ENCODE data around the gene GRAP. TPM values are rescaled to one million over a fixed set of nuclear protein-coding genes. Genes with fewer than 3 reads are reported as not detected.
"Not testable (repeated sequence)": the region's sequence is repeated elsewhere in the genome, so short reads cannot be mapped to it uniquely, and the experiment has no call there.

GRAP gene
- 10 to 100 TPM in 2 of 3 donors, 1 to 10 TPM in 1; 5.2 to 19.0 (median 18.3) TPM for polyA plus RNA-seq

DNA sequence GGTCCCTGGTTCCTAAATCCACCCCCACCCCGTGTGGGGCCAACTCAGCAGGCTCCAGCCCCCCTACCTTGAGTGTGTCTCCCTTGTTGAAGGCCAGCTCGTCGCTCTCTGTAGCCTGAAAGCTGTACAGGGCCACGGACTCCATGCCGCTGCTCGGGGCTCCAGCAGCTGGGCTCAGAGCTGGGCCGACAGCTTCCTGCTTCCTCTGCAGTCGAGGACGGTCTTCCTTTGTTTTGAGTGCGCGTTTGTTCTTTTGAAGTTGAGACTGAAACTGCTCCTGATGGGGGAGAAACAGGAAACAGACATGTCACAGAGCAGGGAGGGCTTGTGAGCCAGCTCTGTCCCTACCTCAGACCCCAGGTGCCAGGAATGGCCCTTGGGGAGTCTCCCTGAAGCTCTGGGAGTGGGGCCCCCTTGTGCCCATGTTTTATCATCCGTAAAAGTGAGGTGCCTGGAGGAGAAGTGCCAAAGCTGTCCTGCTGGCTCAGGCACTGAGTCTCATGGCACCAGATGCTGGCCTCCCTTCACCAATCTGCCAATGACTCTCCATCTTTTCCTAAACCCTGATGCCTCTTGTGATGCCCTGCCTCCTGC lies at the start of gene GRAP:
Gene GRAP (minus strand): TSS at position 176 of the 594 bp plus-strand sequence. CDS start 31 bp downstream, at position 145.
- not testable (repeated sequence) for H3K4me1 Mint-ChIP-seq; H3K27ac Mint-ChIP-seq; DNase-seq; H3K36me3 Mint-ChIP-seq; H3K4me3 Mint-ChIP-seq; H3K27me3 Mint-ChIP-seq (ENCODE audit: low read depth in 3 of 3); H3K9me3 Mint-ChIP-seq

DNA sequence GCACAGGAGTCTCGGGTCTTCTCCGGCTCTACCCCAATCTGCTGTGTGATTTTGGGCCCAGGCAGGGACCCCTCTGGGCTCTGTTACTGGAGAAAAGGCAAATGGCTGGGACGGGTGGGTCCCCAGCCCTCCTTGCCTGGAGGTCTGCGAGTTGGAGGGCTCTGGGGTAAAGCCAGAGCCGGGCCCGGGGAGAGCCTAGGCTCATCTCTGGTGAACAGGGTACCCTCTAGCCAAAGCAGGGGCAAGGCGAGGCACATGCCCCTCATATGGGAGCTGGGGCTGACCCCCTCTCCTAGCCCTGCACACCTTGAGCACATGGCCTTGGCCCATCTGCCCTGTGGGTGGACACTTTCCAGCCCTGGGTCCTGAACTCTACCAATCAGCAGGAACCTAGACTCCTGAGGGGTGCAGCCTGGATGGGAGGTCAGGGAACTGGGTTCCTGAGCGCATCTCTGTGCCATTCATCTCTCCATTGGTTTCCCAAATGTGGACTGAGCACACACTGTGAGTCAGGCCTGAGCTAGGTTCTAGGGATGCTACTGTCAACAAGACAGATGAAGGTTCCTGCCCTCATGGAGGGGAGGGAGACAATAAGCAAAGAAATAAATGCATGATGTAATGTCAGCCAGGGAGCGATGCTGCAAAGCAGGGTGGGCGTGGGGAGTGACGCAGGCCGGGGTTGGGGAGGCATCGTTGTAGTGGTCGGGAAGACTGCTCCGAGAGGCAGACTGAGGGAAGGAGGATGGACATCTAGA lies 47.1 kb upstream of the GRAP start:
- H3K36me3 Mint-ChIP-seq; H3K27me3 Mint-ChIP-seq (ENCODE audit: low read depth in 3 of 3); DNase-seq; H3K4me1 Mint-ChIP-seq; H3K9me3 Mint-ChIP-seq; H3K4me3 Mint-ChIP-seq; H3K27ac Mint-ChIP-seq: not testable (repeated sequence)

DNA sequence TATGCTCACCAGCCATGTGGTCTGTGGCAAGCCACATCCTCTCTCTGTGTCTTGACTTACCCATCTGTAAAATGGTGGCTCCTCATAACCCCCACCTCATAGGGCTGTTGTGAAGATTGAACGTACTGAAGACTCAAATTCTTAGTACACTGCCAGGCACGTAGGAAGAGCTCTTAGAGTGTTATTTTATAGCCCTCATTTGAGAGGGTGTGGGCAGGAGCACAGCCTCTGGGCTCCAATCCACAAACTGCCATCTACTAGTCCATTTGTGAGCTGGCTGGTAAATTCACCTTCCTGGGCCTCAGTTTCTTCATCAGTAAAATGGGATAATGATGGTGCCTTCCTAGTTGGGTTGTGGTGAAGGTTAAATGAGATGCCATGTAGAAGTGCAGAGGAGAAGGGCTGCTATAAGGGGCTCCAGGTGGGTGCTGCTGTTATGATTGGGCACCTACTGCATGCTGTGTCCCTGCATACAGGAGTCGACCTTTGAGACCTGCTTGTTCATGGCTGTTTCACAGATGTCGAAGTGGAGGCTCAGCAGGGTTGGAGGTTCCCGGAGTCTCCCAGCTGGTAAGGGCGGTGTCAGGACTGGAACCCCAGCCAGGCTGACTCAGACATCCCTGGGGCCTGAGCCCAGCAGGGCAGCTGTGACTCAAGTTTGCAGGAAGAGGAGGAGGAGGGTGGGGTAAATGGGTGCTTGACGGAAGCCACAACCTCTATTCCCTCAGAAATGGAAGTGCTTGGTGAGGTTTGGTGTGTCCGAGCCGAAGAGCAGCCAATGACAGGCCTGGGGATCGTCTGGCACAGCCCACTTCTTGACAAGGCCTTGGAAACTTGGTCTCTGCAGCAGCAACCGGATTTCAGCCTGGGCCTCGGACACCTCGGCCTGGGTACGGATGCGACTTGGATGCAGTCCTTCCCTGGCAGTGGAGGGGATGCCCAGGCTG lies 46.3 kb upstream of the GRAP start:
- H3K27me3 Mint-ChIP-seq (ENCODE audit: low read depth in 3 of 3); H3K4me1 Mint-ChIP-seq; H3K4me3 Mint-ChIP-seq; H3K9me3 Mint-ChIP-seq; H3K36me3 Mint-ChIP-seq; DNase-seq; H3K27ac Mint-ChIP-seq: not testable (repeated sequence)

DNA sequence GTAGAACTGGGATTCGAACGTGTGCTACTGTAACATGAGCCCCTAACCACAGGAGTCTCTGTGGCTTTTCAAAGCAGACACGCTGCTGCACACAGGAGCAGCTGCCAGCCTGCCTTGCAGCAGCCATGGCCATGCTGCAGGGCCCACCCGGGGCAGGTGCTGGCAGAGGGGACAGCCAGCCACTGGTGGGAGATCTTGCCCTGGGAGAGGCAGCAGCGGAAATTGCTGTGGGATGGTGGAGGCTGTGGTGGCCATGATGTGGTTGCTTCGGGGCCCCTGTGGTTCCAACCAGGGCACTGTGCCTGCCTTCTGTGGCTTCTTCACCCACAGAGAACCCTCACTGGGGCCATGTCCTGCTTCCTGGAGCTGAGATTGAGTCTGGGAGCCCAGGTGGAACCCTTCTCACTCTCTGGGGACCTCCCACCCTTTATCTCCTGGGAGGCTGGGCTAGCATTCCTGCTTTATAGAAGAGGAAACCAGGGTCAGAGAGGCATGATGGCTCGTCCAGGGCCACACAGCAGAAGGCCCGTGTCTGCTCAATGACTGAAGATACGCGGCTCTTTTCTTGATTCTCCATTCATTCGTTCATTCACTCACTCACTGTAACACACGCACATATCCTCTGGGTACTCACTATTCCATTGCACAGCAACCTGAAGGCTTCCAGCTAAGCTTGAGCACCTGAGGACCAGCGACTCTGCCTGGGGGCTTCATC lies 43.5 kb upstream of the GRAP start:
- not testable (repeated sequence) for H3K9me3 Mint-ChIP-seq; H3K4me3 Mint-ChIP-seq; H3K4me1 Mint-ChIP-seq; DNase-seq; H3K36me3 Mint-ChIP-seq; H3K27ac Mint-ChIP-seq; H3K27me3 Mint-ChIP-seq (ENCODE audit: low read depth in 3 of 3)

DNA sequence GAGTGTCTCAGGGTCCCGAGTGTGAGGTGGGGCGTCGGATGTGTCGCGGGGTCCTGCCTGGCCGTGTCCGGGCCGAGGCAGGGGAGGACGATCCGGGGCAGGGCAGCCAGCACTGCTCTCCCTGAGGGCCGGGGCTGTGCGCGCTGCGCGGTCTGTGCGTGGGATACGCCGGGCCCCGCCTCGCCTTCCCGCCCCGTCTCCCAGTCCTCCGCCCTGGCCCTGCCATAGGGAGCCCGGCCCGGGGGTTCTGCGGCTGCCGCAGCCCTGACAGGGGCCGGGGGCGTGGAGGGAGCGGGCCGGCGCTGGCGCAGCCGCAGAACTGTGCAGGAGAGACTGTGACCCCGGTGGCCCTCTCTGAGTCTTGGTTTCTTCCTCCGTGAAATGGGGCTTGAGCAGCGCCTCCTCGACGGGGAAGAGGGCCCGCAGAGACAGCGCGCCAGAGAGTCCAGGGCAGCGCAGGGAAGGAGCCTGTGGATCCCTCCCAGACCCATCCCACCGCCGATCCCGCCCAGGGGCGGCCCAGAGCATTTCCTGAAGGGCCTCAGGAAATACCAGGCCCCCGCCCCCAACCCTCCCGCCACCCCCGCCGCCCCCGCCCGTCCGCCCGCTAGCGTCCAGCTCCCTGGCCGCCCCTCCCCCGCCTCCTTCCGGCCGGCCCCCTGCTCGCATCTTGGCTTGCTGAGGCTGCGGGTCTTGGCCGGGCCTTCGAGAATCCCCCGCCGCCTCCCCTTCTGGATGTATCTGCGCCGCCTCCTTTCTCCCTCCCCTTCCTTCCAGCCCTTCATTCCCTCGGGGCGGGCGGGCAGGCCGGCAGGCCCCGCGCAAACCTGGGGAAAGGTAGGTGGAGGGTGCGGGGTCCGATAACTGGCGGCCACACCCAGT lies 42.3 kb upstream of the GRAP start:
- H3K4me1 Mint-ChIP-seq; H3K27me3 Mint-ChIP-seq (ENCODE audit: low read depth in 3 of 3); H3K9me3 Mint-ChIP-seq; DNase-seq; H3K4me3 Mint-ChIP-seq; H3K27ac Mint-ChIP-seq; H3K36me3 Mint-ChIP-seq: not testable (repeated sequence)

DNA sequence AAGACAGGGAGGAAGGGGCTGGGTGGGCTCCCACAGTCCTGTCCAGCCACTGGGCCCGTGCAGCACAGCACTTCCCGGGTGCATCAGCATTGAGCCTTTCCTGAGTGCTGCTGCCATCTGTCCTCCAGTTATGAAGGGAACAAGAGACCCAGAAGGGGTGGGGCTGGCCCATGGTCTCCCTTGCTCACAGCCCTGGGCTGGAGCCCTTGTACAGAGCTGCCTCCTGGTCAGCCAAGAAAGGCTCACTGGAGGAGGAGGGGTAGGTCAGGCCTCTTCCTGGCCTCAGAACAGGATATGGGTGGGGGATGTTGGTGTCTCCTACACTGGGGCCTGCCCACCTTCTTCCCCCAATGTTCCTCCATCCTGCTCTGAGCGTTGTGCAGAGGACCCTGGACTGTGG lies 30.6 kb upstream of the GRAP start:
- not testable (repeated sequence) for H3K4me1 Mint-ChIP-seq; H3K27me3 Mint-ChIP-seq (ENCODE audit: low read depth in 3 of 3); H3K9me3 Mint-ChIP-seq

DNA sequence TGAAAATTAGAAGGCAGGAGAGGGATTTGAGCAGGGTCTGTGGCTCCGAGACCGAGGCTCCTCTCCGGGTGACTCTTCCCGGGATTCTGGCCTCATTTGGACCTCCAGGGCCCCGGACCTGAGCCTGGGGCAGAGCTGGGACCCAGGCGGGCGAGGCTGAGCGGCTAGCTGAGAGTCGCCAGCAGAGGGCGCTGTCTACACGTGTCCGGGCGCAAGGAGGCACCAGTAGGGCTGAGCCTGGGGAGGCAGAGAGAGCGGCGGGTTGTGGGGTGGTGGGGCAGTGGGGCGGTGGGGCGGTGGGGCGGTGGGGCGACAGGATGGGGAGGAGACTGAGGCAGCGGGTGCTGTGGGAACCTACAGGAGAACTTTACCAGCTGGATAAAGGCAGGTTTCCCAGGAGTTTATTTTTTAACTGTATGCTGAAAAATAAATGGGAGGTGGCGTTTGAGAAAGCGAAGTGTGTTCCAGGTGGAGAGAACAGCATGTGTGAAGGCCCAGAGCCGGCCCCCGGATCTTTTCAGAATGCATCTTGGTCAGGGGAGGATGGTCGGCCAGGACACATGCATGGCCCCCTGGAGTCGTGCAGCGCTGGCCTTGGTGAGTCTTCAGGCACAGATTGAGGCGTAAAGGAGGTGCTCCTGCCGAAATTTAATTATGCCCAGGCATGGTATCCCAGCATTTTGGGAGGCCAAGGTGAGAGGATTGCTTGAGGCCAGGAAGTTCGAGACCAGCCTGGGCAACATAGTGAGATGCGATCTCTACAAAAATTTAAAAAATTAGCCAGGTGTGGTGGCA lies 29.8 kb upstream of the GRAP start:
- not testable (repeated sequence) for H3K9me3 Mint-ChIP-seq; H3K4me3 Mint-ChIP-seq; H3K4me1 Mint-ChIP-seq; H3K27me3 Mint-ChIP-seq (ENCODE audit: low read depth in 3 of 3); H3K36me3 Mint-ChIP-seq; H3K27ac Mint-ChIP-seq
- DNase-seq, result peak in 2 of 3 donors; percentile 25 to 46

More for the DNA sequence above, 30.6 kb upstream of the GRAP start:
- not testable (repeated sequence) for H3K4me3 Mint-ChIP-seq, H3K36me3 Mint-ChIP-seq, H3K27ac Mint-ChIP-seq, DNase-seq

DNA sequence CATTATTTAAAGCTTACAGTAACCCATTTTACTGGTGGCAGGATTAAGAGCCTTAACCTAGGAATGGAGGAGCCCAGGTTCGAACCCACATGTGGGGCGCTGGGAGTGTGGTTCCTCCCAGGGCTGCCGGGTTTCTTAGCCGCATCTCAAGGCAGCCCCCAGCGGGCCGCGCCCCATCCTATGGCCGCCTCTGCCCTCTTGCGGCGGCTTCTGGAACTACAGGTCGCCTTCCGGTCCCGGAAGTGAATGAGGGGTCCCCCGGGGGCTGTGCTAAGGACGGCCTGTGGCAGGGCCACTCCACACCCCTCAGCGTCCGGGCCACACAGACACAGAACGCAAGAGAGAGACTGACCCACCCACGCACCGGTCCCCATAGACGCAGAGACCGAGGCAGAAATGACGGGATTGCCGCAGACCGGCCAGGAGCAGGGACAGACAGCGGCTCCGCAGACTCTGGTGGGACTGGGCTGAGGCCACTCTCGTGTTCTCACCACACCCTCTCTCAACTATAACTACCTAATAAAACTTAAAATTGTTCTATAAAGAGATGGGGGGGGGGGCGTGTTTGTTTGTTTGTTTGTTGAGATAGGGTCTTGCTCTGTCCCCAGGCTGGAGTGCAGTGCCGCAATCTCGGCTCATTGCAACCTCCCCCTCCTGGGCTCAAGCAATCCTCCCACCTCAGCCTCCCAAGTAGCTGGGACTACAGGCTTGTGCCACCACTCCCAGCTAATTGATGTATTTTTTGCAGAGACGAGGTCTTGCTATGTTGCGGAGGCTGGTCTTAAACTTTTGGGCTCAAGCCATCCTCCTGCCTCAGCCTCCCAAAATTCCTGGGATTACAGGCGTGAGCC lies 23.8 kb upstream of the GRAP start:
- not testable (repeated sequence) for DNase-seq; H3K27ac Mint-ChIP-seq; H3K27me3 Mint-ChIP-seq (ENCODE audit: low read depth in 3 of 3)

DNA sequence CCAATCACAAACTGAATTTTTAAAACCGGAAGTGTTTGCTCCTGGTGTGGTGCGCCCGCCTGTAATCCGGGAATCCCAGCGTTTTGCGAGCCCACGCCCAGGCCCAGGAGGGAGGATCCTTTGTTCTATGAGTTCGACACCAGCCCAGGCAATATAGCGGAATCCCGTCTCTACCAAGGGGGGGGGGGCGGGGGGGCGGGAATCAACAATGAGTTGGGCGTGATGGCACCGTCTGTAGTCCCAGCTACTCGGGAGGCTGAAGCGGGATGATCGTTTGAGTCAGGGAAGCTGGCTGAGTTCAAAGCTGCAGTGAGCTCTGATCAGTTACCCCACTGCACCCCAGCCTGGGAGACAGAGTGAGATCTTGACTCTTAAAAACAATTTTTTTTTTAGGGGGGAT lies 17.6 kb upstream of the GRAP start:
- not testable (repeated sequence) for H3K9me3 Mint-ChIP-seq; H3K4me1 Mint-ChIP-seq; H3K36me3 Mint-ChIP-seq; H3K27me3 Mint-ChIP-seq (ENCODE audit: low read depth in 3 of 3)
- H3K4me3 Mint-ChIP-seq, result peak overlapping the region in 4 of 5 donors; percentile 50 to 65 (median 54)
- peak in 2 of 3 donors; percentile 15 to 20 for DNase-seq
- peak overlapping the region in 3 of 6 donors; percentile 24 to 62 (median 39) for H3K27ac Mint-ChIP-seq

More for the DNA sequence above, 23.8 kb upstream of the GRAP start:
- H3K4me3 Mint-ChIP-seq, H3K9me3 Mint-ChIP-seq, H3K36me3 Mint-ChIP-seq, H3K4me1 Mint-ChIP-seq: not testable (repeated sequence)

DNA sequence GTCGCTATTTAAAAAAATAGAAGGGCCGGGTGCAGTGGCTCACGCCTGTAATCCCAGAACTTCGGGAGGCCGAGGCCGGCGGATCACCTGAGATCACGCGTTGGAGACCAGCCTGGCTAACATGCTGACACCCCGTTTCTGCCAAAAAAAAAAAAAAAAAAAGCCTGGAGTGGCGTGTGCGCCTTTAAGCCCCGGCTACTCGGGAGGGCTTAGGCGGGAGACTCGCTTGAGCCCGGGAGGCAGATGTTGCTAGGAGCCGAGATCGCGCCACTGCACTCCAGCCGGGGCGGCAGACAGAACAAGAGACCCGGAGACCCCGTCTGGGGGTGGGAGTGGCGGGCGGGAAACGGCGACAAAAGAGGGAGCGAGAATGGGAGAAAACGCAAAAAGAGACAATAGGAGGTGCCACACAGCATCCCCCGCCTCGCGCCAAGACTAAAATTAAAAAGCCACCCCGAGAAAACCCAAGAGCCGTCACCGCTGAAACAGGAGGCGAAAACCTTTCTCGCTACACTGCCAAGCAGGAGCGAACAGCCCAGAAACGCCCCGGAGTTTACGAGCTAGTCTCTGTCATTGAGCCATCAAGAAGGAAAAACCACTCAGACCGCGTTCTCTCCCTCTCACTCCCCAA lies 16.7 kb upstream of the GRAP start:
- Mint-ChIP-seq H3K4me3 (peak overlapping the region; percentile 77 to 84 (median 78)), H3K27ac (peak overlapping the region; percentile 73 to 93 (median 88))
- H3K27me3 Mint-ChIP-seq (ENCODE audit: low read depth in 3 of 3); H3K9me3 Mint-ChIP-seq; H3K4me1 Mint-ChIP-seq; H3K36me3 Mint-ChIP-seq: not testable (repeated sequence)
- DNase-seq, result peak; percentile 85 to 95 (median 92)

DNA sequence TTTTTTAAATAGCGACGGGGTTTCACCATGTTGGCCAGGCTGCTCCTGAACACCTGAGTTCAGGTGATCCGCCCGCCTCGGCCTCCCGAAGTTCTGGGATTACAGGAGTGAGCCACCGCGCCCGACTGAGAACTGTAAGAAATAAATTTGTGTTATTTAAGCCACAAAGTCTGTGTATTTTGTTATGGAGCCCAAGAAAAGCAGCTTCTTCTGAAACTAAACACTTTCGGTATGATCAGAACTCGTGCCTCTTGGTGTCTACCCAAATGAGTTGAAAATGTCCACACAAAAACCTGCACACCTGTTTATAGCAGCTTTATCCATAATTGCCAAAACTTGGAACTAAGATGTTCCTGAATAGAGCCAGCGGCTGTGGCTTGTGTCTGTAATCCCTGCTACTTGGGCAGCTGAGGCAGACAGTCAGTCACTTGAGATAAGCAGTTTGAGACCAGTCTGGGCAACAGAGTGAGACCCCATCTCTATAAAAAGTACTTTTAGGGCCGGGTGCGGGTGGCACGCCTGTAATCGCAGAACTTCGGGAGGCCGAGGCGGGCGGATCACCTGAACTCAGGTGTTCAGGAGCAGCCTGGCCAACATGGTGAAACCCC lies 16.1 kb upstream of the GRAP start:
- H3K27me3 Mint-ChIP-seq (ENCODE audit: low read depth in 3 of 3); H3K27ac Mint-ChIP-seq; H3K4me1 Mint-ChIP-seq; H3K9me3 Mint-ChIP-seq; DNase-seq; H3K36me3 Mint-ChIP-seq: not testable (repeated sequence)
- H3K4me3 Mint-ChIP-seq, result peak overlapping the region in 1 of 5 donors; percentile 79
